Measurements from ENCODE around the gene RIN1. TPM values are rescaled to one million over a fixed set of nuclear protein-coding genes. Genes with fewer than 3 reads are reported as not detected.

The RIN1 gene
- total and polyA plus RNA-seq, 2 of the 13 experiments (the other 11 are each of a cell fraction or from before 2014, with no cell fraction given): 2.4 to 4.1 TPM

DNA sequence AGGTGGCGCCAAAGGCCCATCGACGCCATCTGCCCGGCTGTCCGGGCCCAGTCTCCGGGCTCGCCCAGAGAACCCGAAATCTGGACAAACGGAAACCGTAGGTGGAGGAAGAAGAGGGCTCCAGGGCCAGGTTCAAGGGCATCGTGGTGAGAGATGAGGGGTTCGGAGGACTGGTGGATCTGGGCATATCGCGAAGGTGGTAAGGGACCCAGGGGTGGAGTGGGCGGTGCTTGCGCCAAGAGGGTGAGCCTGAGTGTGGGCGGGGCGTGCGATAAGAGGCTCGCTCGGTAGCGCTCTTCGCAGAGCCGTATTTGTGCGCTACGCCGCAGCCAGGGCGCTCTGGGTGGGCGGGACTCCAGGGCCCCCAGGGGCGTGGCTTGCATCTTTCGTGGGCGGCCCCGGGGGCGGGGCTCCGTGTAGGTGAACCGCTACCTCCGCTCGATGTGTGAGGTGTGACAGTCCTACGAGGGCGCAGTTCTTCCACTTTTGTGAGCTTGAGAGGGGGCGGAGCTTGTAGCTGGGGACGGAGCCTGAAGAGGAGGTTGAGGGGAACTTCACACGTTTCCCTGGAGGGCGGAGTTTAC is 24.2 kb downstream of the RIN1 start (continued):
- TF ChIP-seq TCF12 (IDR thresholded peaks at IDR 0.05) (no peak), TCF12 (CRISPR knock-in tag; IDR thresholded peaks at IDR 0.05) (peak; percentile 15; the same call in 1 of the 2 replicates), SCMH1 (CRISPR knock-in tag; IDR thresholded peaks at IDR 0.05; ENCODE audit: borderline replicate concordance) (no peak), GFI1 (CRISPR knock-in tag; IDR thresholded peaks at IDR 0.05; ENCODE audit: borderline replicate concordance) (peak; percentile 76), ZNF3 (CRISPR knock-in tag; IDR thresholded peaks at IDR 0.05) (no peak), ZNF629 (CRISPR knock-in tag; conservative IDR thresholded peaks at IDR 0.05) (no peak), KLF13 (CRISPR knock-in tag; IDR thresholded peaks at IDR 0.05) (peak; percentile 14; the same call in 1 of the 2 replicates), ZMYM2 (CRISPR knock-in tag; IDR thresholded peaks at IDR 0.05) (no peak; the same call in 1 of the 2 replicates), KLF9 (CRISPR knock-in tag; IDR thresholded peaks at IDR 0.05; ENCODE audit: low read depth) (no peak), RORA (CRISPR knock-in tag; IDR thresholded peaks at IDR 0.05) (no peak), ZNF510 (CRISPR knock-in tag; IDR thresholded peaks at IDR 0.05; ENCODE audit: low read depth) (peak; percentile 89), ZNF792 (CRISPR knock-in tag; IDR thresholded peaks at IDR 0.05) (peak; percentile 43; the same call in 1 of the 2 replicates), CHD2 (IDR thresholded peaks at IDR 0.05; ENCODE audit: low read depth, low read length) (no peak), ZNF335 (CRISPR knock-in tag; IDR thresholded peaks at IDR 0.05) (peak; percentile 51; the same call in 1 of the 2 replicates), ZSCAN30 (CRISPR knock-in tag; IDR thresholded peaks at IDR 0.05) (no peak), NONO (IDR thresholded peaks at IDR 0.05) (no peak), NONO (CRISPR knock-in tag; conservative IDR thresholded peaks at IDR 0.05) (no peak), PHF21A (CRISPR knock-in tag; IDR thresholded peaks at IDR 0.05) (peak; percentile 82), LCORL (IDR thresholded peaks at IDR 0.05) (no peak), LCORL (CRISPR knock-in tag; IDR thresholded peaks at IDR 0.05) (peak; percentile 58), POLR2AphosphoS2 (IDR thresholded peaks at IDR 0.05; ENCODE audit: low read depth, low read length) (no peak), SMAD1 (CRISPR knock-in tag; IDR thresholded peaks at IDR 0.05; ENCODE audit: borderline replicate concordance, low read depth) (no peak; the same call in 1 of the 2 replicates)
- TF ChIP-seq, protein P1, sequence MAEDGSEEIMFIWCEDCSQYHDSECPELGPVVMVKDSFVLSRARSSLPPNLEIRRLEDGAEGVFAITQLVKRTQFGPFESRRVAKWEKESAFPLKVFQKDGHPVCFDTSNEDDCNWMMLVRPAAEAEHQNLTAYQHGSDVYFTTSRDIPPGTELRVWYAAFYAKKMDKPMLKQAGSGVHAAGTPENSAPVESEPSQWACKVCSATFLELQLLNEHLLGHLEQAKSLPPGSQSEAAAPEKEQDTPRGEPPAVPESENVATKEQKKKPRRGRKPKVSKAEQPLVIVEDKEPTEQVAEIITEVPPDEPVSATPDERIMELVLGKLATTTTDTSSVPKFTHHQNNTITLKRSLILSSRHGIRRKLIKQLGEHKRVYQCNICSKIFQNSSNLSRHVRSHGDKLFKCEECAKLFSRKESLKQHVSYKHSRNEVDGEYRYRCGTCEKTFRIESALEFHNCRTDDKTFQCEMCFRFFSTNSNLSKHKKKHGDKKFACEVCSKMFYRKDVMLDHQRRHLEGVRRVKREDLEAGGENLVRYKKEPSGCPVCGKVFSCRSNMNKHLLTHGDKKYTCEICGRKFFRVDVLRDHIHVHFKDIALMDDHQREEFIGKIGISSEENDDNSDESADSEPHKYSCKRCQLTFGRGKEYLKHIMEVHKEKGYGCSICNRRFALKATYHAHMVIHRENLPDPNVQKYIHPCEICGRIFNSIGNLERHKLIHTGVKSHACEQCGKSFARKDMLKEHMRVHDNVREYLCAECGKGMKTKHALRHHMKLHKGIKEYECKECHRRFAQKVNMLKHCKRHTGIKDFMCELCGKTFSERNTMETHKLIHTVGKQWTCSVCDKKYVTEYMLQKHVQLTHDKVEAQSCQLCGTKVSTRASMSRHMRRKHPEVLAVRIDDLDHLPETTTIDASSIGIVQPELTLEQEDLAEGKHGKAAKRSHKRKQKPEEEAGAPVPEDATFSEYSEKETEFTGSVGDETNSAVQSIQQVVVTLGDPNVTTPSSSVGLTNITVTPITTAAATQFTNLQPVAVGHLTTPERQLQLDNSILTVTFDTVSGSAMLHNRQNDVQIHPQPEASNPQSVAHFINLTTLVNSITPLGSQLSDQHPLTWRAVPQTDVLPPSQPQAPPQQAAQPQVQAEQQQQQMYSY (CRISPR knock-in tag; IDR thresholded peaks at IDR 0.05): no peak
- TF ChIP-seq, protein P2, sequence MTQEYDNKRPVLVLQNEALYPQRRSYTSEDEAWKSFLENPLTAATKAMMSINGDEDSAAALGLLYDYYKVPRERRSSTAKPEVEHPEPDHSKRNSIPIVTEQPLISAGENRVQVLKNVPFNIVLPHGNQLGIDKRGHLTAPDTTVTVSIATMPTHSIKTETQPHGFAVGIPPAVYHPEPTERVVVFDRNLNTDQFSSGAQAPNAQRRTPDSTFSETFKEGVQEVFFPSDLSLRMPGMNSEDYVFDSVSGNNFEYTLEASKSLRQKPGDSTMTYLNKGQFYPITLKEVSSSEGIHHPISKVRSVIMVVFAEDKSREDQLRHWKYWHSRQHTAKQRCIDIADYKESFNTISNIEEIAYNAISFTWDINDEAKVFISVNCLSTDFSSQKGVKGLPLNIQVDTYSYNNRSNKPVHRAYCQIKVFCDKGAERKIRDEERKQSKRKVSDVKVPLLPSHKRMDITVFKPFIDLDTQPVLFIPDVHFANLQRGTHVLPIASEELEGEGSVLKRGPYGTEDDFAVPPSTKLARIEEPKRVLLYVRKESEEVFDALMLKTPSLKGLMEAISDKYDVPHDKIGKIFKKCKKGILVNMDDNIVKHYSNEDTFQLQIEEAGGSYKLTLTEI (CRISPR knock-in tag; conservative IDR thresholded peaks at IDR 0.05): no peak
- TF ChIP-seq, protein P3, sequence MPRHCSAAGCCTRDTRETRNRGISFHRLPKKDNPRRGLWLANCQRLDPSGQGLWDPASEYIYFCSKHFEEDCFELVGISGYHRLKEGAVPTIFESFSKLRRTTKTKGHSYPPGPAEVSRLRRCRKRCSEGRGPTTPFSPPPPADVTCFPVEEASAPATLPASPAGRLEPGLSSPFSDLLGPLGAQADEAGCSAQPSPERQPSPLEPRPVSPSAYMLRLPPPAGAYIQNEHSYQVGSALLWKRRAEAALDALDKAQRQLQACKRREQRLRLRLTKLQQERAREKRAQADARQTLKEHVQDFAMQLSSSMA (CRISPR knock-in tag; IDR thresholded peaks at IDR 0.05): no peak
- TF ChIP-seq, protein P4, sequence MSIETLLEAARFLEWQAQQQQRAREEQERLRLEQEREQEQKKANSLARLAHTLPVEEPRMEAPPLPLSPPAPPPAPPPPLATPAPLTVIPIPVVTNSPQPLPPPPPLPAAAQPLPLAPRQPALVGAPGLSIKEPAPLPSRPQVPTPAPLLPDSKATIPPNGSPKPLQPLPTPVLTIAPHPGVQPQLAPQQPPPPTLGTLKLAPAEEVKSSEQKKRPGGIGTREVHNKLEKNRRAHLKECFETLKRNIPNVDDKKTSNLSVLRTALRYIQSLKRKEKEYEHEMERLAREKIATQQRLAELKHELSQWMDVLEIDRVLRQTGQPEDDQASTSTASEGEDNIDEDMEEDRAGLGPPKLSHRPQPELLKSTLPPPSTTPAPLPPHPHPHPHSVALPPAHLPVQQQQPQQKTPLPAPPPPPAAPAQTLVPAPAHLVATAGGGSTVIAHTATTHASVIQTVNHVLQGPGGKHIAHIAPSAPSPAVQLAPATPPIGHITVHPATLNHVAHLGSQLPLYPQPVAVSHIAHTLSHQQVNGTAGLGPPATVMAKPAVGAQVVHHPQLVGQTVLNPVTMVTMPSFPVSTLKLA (IDR thresholded peaks at IDR 0.05): no peak

Measured in HepG2 (cell line).